Measurements from ENCODE around the gene INPP5A.

DNA sequence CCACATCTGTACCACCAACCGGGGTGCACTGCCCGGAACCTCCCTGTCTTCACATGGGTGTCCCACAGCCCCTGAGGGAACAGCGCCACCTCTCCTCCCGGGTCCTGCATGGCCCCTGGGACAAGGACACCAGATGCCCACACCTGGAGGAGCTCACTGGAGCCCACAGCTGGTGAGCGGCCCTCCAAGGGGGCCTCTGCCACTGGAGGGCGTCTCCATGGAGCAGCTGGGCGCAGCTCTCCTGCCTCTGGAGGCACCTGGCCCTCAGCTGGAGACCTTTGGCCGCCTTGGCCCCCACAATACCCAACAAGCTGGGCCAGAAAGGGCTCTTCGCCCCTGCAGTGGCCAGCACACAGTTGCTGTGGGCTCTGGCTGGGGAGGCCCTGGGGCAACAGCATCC is 255.6 kb downstream of the INPP5A start:
- no peak for TF ChIP-seq ESRRG (CRISPR knock-in tag; IDR thresholded peaks at IDR 0.05)
- TF ChIP-seq BACH2 (CRISPR knock-in tag; IDR thresholded peaks at IDR 0.05; ENCODE audit: borderline replicate concordance): no peak
- no peak for TF ChIP-seq ARNTL (CRISPR knock-in tag; IDR thresholded peaks at IDR 0.05; ENCODE audit: borderline replicate concordance, low read depth)
- TF ChIP-seq, protein P1, sequence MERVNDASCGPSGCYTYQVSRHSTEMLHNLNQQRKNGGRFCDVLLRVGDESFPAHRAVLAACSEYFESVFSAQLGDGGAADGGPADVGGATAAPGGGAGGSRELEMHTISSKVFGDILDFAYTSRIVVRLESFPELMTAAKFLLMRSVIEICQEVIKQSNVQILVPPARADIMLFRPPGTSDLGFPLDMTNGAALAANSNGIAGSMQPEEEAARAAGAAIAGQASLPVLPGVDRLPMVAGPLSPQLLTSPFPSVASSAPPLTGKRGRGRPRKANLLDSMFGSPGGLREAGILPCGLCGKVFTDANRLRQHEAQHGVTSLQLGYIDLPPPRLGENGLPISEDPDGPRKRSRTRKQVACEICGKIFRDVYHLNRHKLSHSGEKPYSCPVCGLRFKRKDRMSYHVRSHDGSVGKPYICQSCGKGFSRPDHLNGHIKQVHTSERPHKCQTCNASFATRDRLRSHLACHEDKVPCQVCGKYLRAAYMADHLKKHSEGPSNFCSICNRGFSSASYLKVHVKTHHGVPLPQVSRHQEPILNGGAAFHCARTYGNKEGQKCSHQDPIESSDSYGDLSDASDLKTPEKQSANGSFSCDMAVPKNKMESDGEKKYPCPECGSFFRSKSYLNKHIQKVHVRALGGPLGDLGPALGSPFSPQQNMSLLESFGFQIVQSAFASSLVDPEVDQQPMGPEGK (CRISPR knock-in tag; IDR thresholded peaks at IDR 0.05; ENCODE audit: borderline replicate concordance): no peak
- TF ChIP-seq, protein P2, sequence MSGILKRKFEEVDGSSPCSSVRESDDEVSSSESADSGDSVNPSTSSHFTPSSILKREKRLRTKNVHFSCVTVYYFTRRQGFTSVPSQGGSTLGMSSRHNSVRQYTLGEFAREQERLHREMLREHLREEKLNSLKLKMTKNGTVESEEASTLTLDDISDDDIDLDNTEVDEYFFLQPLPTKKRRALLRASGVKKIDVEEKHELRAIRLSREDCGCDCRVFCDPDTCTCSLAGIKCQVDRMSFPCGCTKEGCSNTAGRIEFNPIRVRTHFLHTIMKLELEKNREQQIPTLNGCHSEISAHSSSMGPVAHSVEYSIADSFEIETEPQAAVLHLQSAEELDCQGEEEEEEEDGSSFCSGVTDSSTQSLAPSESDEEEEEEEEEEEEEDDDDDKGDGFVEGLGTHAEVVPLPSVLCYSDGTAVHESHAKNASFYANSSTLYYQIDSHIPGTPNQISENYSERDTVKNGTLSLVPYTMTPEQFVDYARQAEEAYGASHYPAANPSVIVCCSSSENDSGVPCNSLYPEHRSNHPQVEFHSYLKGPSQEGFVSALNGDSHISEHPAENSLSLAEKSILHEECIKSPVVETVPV (CRISPR knock-in tag; IDR thresholded peaks at IDR 0.05): no peak
- no peak for TF ChIP-seq ZFP30 (CRISPR knock-in tag; IDR thresholded peaks at IDR 0.05)
- TF ChIP-seq ISL1 (CRISPR knock-in tag; IDR thresholded peaks at IDR 0.05): no peak
- no peak for TF ChIP-seq RARB (CRISPR knock-in tag; IDR thresholded peaks at IDR 0.05)
- no peak for TF ChIP-seq ZFP3 (CRISPR knock-in tag; IDR thresholded peaks at IDR 0.05)
- TF ChIP-seq, protein P3, sequence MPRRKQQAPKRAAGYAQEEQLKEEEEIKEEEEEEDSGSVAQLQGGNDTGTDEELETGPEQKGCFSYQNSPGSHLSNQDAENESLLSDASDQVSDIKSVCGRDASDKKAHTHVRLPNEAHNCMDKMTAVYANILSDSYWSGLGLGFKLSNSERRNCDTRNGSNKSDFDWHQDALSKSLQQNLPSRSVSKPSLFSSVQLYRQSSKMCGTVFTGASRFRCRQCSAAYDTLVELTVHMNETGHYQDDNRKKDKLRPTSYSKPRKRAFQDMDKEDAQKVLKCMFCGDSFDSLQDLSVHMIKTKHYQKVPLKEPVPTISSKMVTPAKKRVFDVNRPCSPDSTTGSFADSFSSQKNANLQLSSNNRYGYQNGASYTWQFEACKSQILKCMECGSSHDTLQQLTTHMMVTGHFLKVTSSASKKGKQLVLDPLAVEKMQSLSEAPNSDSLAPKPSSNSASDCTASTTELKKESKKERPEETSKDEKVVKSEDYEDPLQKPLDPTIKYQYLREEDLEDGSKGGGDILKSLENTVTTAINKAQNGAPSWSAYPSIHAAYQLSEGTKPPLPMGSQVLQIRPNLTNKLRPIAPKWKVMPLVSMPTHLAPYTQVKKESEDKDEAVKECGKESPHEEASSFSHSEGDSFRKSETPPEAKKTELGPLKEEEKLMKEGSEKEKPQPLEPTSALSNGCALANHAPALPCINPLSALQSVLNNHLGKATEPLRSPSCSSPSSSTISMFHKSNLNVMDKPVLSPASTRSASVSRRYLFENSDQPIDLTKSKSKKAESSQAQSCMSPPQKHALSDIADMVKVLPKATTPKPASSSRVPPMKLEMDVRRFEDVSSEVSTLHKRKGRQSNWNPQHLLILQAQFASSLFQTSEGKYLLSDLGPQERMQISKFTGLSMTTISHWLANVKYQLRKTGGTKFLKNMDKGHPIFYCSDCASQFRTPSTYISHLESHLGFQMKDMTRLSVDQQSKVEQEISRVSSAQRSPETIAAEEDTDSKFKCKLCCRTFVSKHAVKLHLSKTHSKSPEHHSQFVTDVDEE (CRISPR knock-in tag; IDR thresholded peaks at IDR 0.05): no peak
- no peak for TF ChIP-seq ZNF8 (CRISPR knock-in tag; IDR thresholded peaks at IDR 0.05)
- TF ChIP-seq, protein P4, sequence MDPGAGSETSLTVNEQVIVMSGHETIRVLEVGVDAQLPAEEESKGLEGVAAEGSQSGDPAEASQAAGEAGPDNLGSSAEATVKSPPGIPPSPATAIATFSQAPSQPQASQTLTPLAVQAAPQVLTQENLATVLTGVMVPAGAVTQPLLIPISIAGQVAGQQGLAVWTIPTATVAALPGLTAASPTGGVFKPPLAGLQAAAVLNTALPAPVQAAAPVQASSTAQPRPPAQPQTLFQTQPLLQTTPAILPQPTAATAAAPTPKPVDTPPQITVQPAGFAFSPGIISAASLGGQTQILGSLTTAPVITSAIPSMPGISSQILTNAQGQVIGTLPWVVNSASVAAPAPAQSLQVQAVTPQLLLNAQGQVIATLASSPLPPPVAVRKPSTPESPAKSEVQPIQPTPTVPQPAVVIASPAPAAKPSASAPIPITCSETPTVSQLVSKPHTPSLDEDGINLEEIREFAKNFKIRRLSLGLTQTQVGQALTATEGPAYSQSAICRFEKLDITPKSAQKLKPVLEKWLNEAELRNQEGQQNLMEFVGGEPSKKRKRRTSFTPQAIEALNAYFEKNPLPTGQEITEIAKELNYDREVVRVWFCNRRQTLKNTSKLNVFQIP (CRISPR knock-in tag; IDR thresholded peaks at IDR 0.05; ENCODE audit: borderline replicate concordance, low read depth): no peak
- TF ChIP-seq SNAI2 (CRISPR knock-in tag; IDR thresholded peaks at IDR 0.05): no peak
- no peak for TF ChIP-seq OSR1 (CRISPR knock-in tag; IDR thresholded peaks at IDR 0.05)

Measured in SK-N-SH treated with all-trans-retinoic acid at 6 μM for 48 hours (cell line).